GM18505 (cell line): ENCODE measurements around the gene GALNT9.

Source experiments
- ATAC-seq: cut with Tn5 transposase; IDR thresholded peaks from one replicate; pipeline ENCODE4 v1.9.1; 2021; ENCODE audit not compliant: unreplicated experiment
- POLR2A ChIP-seq: IDR thresholded peaks from 4 replicates; pipeline ENCODE4 v1.6.1; 2011; ENCODE audit warnings: borderline replicate concordance; ENCODE audit not compliant: insufficient read depth, insufficient read length; ENCODE audit errors: extremely low read depth

GALNT9 gene

GRCh38 chr12:132191715-132192553 lies 137.5 kb downstream of the GALNT9 start:
- no peak for TF ChIP-seq POLR2A
- ATAC-seq = no peak

GRCh38 chr12:132190834-132191500 lies 138.4 kb downstream of the GALNT9 start:
- no peak for ATAC-seq
- no peak for TF ChIP-seq POLR2A

GRCh38 chr12:132190012-132190755 lies 139.2 kb downstream of the GALNT9 start:
- no peak for ATAC-seq
- no peak for TF ChIP-seq POLR2A

GRCh38 chr12:132189378-132190011 lies 139.9 kb downstream of the GALNT9 start:
- ATAC-seq = peak; percentile 78
- no peak for TF ChIP-seq POLR2A

- no peak for TF ChIP-seq POLR2A
- ATAC-seq = no peak
Measured at GRCh38 chr12:132188916-132189325, 140.5 kb downstream of the GALNT9 start.

- TF ChIP-seq POLR2A = no peak
Measured at GRCh38 chr12:132188451-132188901, 140.9 kb downstream of the GALNT9 start.

GRCh38 chr12:132187646-132188450 lies 141.5 kb downstream of the GALNT9 start:
- ATAC-seq = no peak
- no peak for TF ChIP-seq POLR2A

More at GRCh38 chr12:132188451-132188901, 140.9 kb downstream of the GALNT9 start:
- ATAC-seq = no peak

- no peak for TF ChIP-seq POLR2A
- no peak for ATAC-seq
Measured at GRCh38 chr12:132186857-132187620, 142.3 kb downstream of the GALNT9 start.

GRCh38 chr12:132186208-132186856 lies 143.1 kb downstream of the GALNT9 start:
- ATAC-seq = no peak
- no peak for TF ChIP-seq POLR2A

- no peak for ATAC-seq
- TF ChIP-seq POLR2A = no peak
Measured at GRCh38 chr12:132185705-132186104, 143.7 kb downstream of the GALNT9 start.

GRCh38 chr12:132182711-132183365 lies 146.6 kb downstream of the GALNT9 start:
- no peak for TF ChIP-seq POLR2A
- no peak for ATAC-seq
